H1 (cell line): Measurements from ENCODE around the gene PROK2. TPM values are rescaled to one million over a fixed set of nuclear protein-coding genes. Genes with fewer than 3 reads are reported as not detected.

Experiments
- CTCF ChIA-PET: fragments of 300-600 bp; sonication (Branson Sonifier 250); formaldehyde crosslinking; loops from one replicate; lab custom pipeline; 2021; ENCODE audit not compliant: partially characterized antibody; lab: Charles Lee
- POLR2A ChIA-PET: fragments of 300-600 bp; sonication (Branson Sonifier 250); formaldehyde crosslinking; loops from one replicate; lab custom pipeline; 2021; ENCODE audit warnings: inconsistent platforms; ENCODE audit not compliant: partially characterized antibody; lab: Charles Lee
- DNase-seq, 2 experiments: peaks; one replicate each; pipeline versions ENCODE4 v3.0.0 to v3.0.0-alpha.2; 2010 to 2022; ENCODE audit warnings: low spot score in 2 of 2, low read depth in 1 of 2, mixed read lengths in 1 of 2
- FAIRE-seq: peaks from 2 replicates; lab custom pipeline; 2011; peaks lifted over from hg19 to GRCh38; lab: Jason Lieb, UNC
- H2AFZ ChIP-seq: 2 replicates; pipeline ENCODE4 v1.8.1; 2012; ENCODE audit warnings: low read length, inconsistent platforms
- H2AK5ac ChIP-seq: 2 replicates; pipeline ENCODE4 v1.6.1; 2013; ENCODE audit warnings: low read depth, low read length
- H2BK120ac ChIP-seq: replicated peaks from 2 replicates; pipeline ENCODE3; 2013; ENCODE audit warnings: low read depth, low read length, inconsistent platforms
- H2BK12ac ChIP-seq: 2 replicates; pipeline ENCODE4 v1.6.1; 2013; ENCODE audit warnings: low read depth, low read length
- H2BK15ac ChIP-seq: 2 replicates; pipeline ENCODE4 v1.6.1; 2013; ENCODE audit warnings: low read length
- H2BK20ac ChIP-seq: 2 replicates; pipeline ENCODE4 v1.6.1; 2013; ENCODE audit warnings: low read length
- H2BK5ac ChIP-seq: 2 replicates; pipeline ENCODE4 v1.6.1; 2013; ENCODE audit warnings: low read depth, low read length
- H3K14ac ChIP-seq: 2 replicates; pipeline ENCODE4 v1.6.1; 2013; ENCODE audit warnings: inconsistent platforms; ENCODE audit not compliant: insufficient read length
- H3K18ac ChIP-seq: 2 replicates; pipeline ENCODE4 v1.6.1; 2013; ENCODE audit warnings: low read length; ENCODE audit errors: extremely low read depth
- H3K23ac ChIP-seq: 2 replicates; pipeline ENCODE4 v1.6.1; 2013; ENCODE audit warnings: inconsistent platforms; ENCODE audit not compliant: insufficient read length
- H3K23me2 ChIP-seq: 2 replicates; pipeline ENCODE4 v1.6.1; 2013; ENCODE audit warnings: low read depth, low read length
- H3K27ac ChIP-seq: 2 replicates; pipeline ENCODE4 v1.6.1; 2011; ENCODE audit warnings: low read depth, low read length, inconsistent platforms
- H3K27me3 ChIP-seq, 4 experiments: replicated peaks in 1 of 4; 1 replicate in 1 of 4; 2 replicates in 3 of 4; pipeline versions ENCODE4 v1.6.1 to v1.8.1; 2011 to 2013; ENCODE audit warnings: low read length in 3 of 4, mild to moderate bottlenecking in 3 of 4, inconsistent platforms in 2 of 4, mixed read lengths in 2 of 4, moderate library complexity in 1 of 4; ENCODE audit not compliant: control insufficient read depth in 3 of 4, insufficient read depth in 3 of 4; ENCODE audit errors: extremely low read depth in 1 of 4
- H3K36me3 ChIP-seq, 4 experiments: 2 replicates each; pipeline versions ENCODE4 v1.6.1 to v1.8.1; 2011 to 2013; ENCODE audit warnings: mild to moderate bottlenecking in 4 of 4, low read length in 3 of 4, moderate library complexity in 2 of 4, control low read depth in 1 of 4, inconsistent platforms in 1 of 4; ENCODE audit not compliant: insufficient read depth in 4 of 4, control insufficient read depth in 2 of 4
- H3K4ac ChIP-seq: replicated peaks from 2 replicates; pipeline ENCODE3; 2013; ENCODE audit warnings: low read length, low read depth, mixed read lengths, inconsistent platforms; ENCODE audit not compliant: insufficient read length
- H3K4me1 ChIP-seq, 4 experiments: replicated peaks in 1 of 4; 1 replicate in 1 of 4; 2 replicates in 3 of 4; pipeline versions ENCODE4 v1.6.1 to v1.8.1; 2011 to 2013; ENCODE audit warnings: low read length in 3 of 4, inconsistent platforms in 2 of 4, mixed read lengths in 1 of 4; ENCODE audit not compliant: insufficient read depth in 4 of 4, control insufficient read depth in 3 of 4
- H3K4me2 ChIP-seq, 2 experiments: 2 replicates each; pipeline versions ENCODE4 v1.6.1 to v1.8.1; 2011 to 2013; ENCODE audit warnings: low read depth in 2 of 2, low read length in 2 of 2, control low read depth in 1 of 2, inconsistent platforms in 1 of 2, mild to moderate bottlenecking in 1 of 2; ENCODE audit not compliant: insufficient read depth in 1 of 2
- H3K4me3 ChIP-seq, 4 experiments: fragments of 200-600, 300-600 bp in 1 of 4; sonication (generic), shearing (Covaris generic), sonication (Bioruptor Twin) in 1 of 4; 2 replicates each; pipeline versions ENCODE4 v1.5.1 to v1.8.1; 2011 to 2016; ENCODE audit warnings: low read length in 4 of 4, low read depth in 3 of 4, control low read depth in 2 of 4, inconsistent platforms in 2 of 4, mild to moderate bottlenecking in 2 of 4, mixed read lengths in 1 of 4, moderate library complexity in 1 of 4; ENCODE audit not compliant: insufficient read depth in 2 of 4; ENCODE audit errors: extremely low read depth in 1 of 4
- H3K56ac ChIP-seq: replicated peaks from 2 replicates; pipeline ENCODE3; 2013; ENCODE audit warnings: low read depth, mild to moderate bottlenecking, mixed read lengths, low read length, inconsistent platforms; ENCODE audit not compliant: insufficient read length
- H3K79me1 ChIP-seq: 2 replicates; pipeline ENCODE4 v1.6.1; 2013; ENCODE audit warnings: low read depth, low read length, control low read depth
- H3K79me2 ChIP-seq, 2 experiments: 2 replicates each; pipeline versions ENCODE4 v1.6.1 to v1.8.1; 2012 to 2013; ENCODE audit warnings: low read length in 2 of 2, mild to moderate bottlenecking in 2 of 2, inconsistent platforms in 1 of 2; ENCODE audit not compliant: insufficient read depth in 2 of 2, control insufficient read depth in 1 of 2
- H3K9ac ChIP-seq, 4 experiments: replicated peaks in 1 of 4; 1 replicate in 1 of 4; 2 replicates in 3 of 4; pipeline versions ENCODE4 v1.6.1 to v1.8.1; 2011 to 2013; ENCODE audit warnings: low read depth in 3 of 4, low read length in 3 of 4, control low read depth in 2 of 4, mild to moderate bottlenecking in 2 of 4, moderate library complexity in 2 of 4, inconsistent platforms in 1 of 4; ENCODE audit errors: extremely low read depth in 1 of 4
- H3K9me3 ChIP-seq, 2 experiments: 2 replicates each; pipeline versions ENCODE4 v1.6.1 to v1.8.1; 2012 to 2013; ENCODE audit warnings: mild to moderate bottlenecking in 2 of 2, moderate library complexity in 2 of 2, control low read depth in 1 of 2, inconsistent platforms in 1 of 2, low read depth in 1 of 2, low read length in 1 of 2, mixed read lengths in 1 of 2; ENCODE audit not compliant: insufficient read depth in 2 of 2
- H4K20me1 ChIP-seq, 2 experiments: replicated peaks in 1 of 2; 2 replicates each; pipeline versions ENCODE3 to v1.8.1; 2011 to 2013; ENCODE audit warnings: inconsistent platforms in 2 of 2, low read length in 2 of 2, mild to moderate bottlenecking in 1 of 2; ENCODE audit not compliant: insufficient read depth in 2 of 2, control insufficient read depth in 1 of 2
- H4K5ac ChIP-seq: 2 replicates; pipeline ENCODE4 v1.6.1; 2013; ENCODE audit warnings: low read length, low read depth, mixed read lengths, inconsistent platforms; ENCODE audit not compliant: insufficient read length
- H4K8ac ChIP-seq: 2 replicates; pipeline ENCODE4 v1.8.0; 2013; ENCODE audit warnings: mild to moderate bottlenecking, moderate library complexity, low read length, inconsistent platforms; ENCODE audit not compliant: insufficient read depth; ENCODE audit errors: extremely low read depth
- H4K91ac ChIP-seq: replicated peaks from 2 replicates; pipeline ENCODE3; 2013; ENCODE audit warnings: low read length, mixed read lengths, inconsistent platforms; ENCODE audit not compliant: insufficient read length
- ASH2L ChIP-seq: fragments of 200-600, 300-600 bp; sonication (generic); IDR thresholded peaks from one replicate; pipeline ENCODE4 v1.7.1; 2017; ENCODE audit warnings: low read length
- ATF3 ChIP-seq: IDR thresholded peaks from 2 replicates; pipeline ENCODE4 v1.6.1; 2011; ENCODE audit warnings: low read depth, mild to moderate bottlenecking, low read length; ENCODE audit not compliant: insufficient read depth
- CTBP2 ChIP-seq: IDR thresholded peaks from 2 replicates; pipeline ENCODE4 v1.7.0; 2011; ENCODE audit warnings: borderline replicate concordance, mild to moderate bottlenecking, moderate library complexity, mixed read lengths, low read length; ENCODE audit not compliant: insufficient read depth, insufficient read length
- GTF2F1 ChIP-seq: IDR thresholded peaks from 2 replicates; pipeline ENCODE4 v1.6.1; 2012; ENCODE audit warnings: low read depth, low read length, improper control_type of control experiment, borderline replicate concordance
- HDAC6 ChIP-seq: IDR thresholded peaks from one replicate; pipeline ENCODE4 v1.7.1; 2012; ENCODE audit warnings: low read depth, mild to moderate bottlenecking, inconsistent platforms, low read length, moderate library complexity
- JUND ChIP-seq: IDR thresholded peaks from 2 replicates; pipeline ENCODE4 v1.6.1; 2011; ENCODE audit warnings: mild to moderate bottlenecking, improper control_type of control experiment, low read length
- KDM5A ChIP-seq: fragments of 200-600 bp; IDR thresholded peaks from 2 replicates; pipeline ENCODE4 v1.7.1; 2012; ENCODE audit warnings: mild to moderate bottlenecking, low read length, inconsistent platforms, mixed read lengths
- POLR2A ChIP-seq, 2 experiments: IDR thresholded peaks; 1 replicate in 1 of 2; 2 replicates in 1 of 2; pipeline ENCODE4 v1.6.1; 2011; ENCODE audit warnings: low read depth in 2 of 2, low read length in 2 of 2, mild to moderate bottlenecking in 2 of 2; ENCODE audit errors: control extremely low read depth in 1 of 2
- POU5F1 ChIP-seq: IDR thresholded peaks from 2 replicates; pipeline ENCODE4 v1.6.1; 2011; ENCODE audit warnings: low read depth, mild to moderate bottlenecking, low read length, moderate library complexity
- SIRT6 ChIP-seq: IDR thresholded peaks from one replicate; pipeline ENCODE4 v1.7.1; 2012; ENCODE audit warnings: low read length, inconsistent platforms
- SIX5 ChIP-seq: IDR thresholded peaks from 2 replicates; pipeline ENCODE4 v1.6.1; 2011; ENCODE audit warnings: mild to moderate bottlenecking, low read depth, low read length
- SP1 ChIP-seq: IDR thresholded peaks from 2 replicates; pipeline ENCODE4 v1.6.1; 2011; ENCODE audit warnings: low read depth, low read length
- TAF1 ChIP-seq: IDR thresholded peaks from 2 replicates; pipeline ENCODE4 v1.6.1; 2011; ENCODE audit warnings: mild to moderate bottlenecking, low read depth, low read length
- TEAD4 ChIP-seq: IDR thresholded peaks from 2 replicates; pipeline ENCODE4 v1.6.1; 2012; ENCODE audit warnings: low read depth, low read length, inconsistent platforms, mixed read lengths
- ZNF274 ChIP-seq: IDR thresholded peaks from 2 replicates; pipeline ENCODE4 v1.7.0; 2012; ENCODE audit warnings: low read length, borderline replicate concordance; ENCODE audit errors: extremely low read depth
- WGBS, 2 experiments: shearing (Covaris generic) in 1 of 2; methylation state at CpG; one replicate each; pipeline versions ENCODE4 v1.1.6 to v1.1.7; 2013 to 2015; ENCODE audit warnings: low lambda C conversion rate in 2 of 2, mixed read lengths in 2 of 2, inconsistent platforms in 1 of 2, low coverage in 1 of 2, missing lambda C conversion rate in 1 of 2; ENCODE audit not compliant: insufficient replicate concordance in 2 of 2, insufficient coverage in 1 of 2, insufficient read length in 1 of 2; ENCODE audit errors: extremely low coverage in 1 of 2, missing lambda C conversion rate in 1 of 2; 5-methylcytosine and 5-hydroxymethylcytosine counted together
- polyA plus RNA-seq, 7 experiments: library from polyadenylated mRNA; depleted of rRNA in 3 of 7; stranded (reverse) in 5 of 7; unstranded in 2 of 7; fragments of >200 nt in 5 of 7; fragments of 200-250 nt in 2 of 7; gene quantifications; 1 replicate in 5 of 7; 2 replicates in 1 of 7; 4 replicates in 1 of 7; pipeline versions ENCODE4 v1.2.1 to v1.2.3, GENCODE V29; 2011 to 2013; ENCODE audit warnings: missing spikeins in 2 of 7, mixed read lengths in 2 of 7
- total RNA-seq: library from RNA; stranded (reverse); fragmentation: NEBNext Ultra II Directional; extraction: Animal tissue kit (Norgen Biotek cat#: 25700); gene quantifications from 2 replicates; pipeline ENCODE4 v1.2.1, GENCODE V29; 2021

Gene PROK2
- total and polyA plus RNA-seq, 2 of the 8 experiments (the other 6 are each of a cell fraction or from before 2014, with no cell fraction given): 0.50 to 1.8 TPM

GRCh38 chr3:71821116-71821515, 36.2 kb upstream of the PROK2 start:
- CTCF ChIA-PET: interaction anchor here (0.8 to 1.6 kb wide), 2 partner anchors 38 to 54 kb away, joined by 3 read pairs; no protein-coding TSS in a partner anchor
- POLR2A ChIA-PET: no interaction called here

More at GRCh38 chr3:71821116-71821515, 36.2 kb upstream of the PROK2 start:
- Histone ChIP-seq H2BK12ac (no peak overlapping the region), H3K79me2 (no peaks in the 10 kb centered on the region), H3K36me3 (no peaks in the 10 kb centered on the region), H3K18ac (no peak overlapping the region), H4K20me1 (no peaks in the 10 kb centered on the region), H2AK5ac (no peak overlapping the region), H3K79me1 (no peaks in the 10 kb centered on the region), H3K9ac (peak overlapping the region in 1 of 4 experiments; percentile 15; a peak in 1 of 7 replicates), H2BK15ac (no peak overlapping the region), H3K27ac (no peak overlapping the region), H4K5ac (no peak overlapping the region), H3K14ac (no peak overlapping the region), H3K27me3 (no peaks in the 10 kb centered on the region), H2BK120ac (no peak overlapping the region), H3K9me3 (no peaks in the 10 kb centered on the region), H3K56ac (no peak overlapping the region), H2AFZ (no peak overlapping the region), H2BK5ac (no peak overlapping the region), H4K8ac (no peak overlapping the region), H3K4ac (no peak overlapping the region), H3K4me3 (no peak overlapping the region), H3K4me1 (peaks cover 0 to 9% (median 6%) of the 10 kb centered on the region in 4 experiments; a peak in 4 of 7 replicates), H3K4me2 (no peak overlapping the region), H4K91ac (no peak overlapping the region), H3K23me2 (no peaks in the 10 kb centered on the region), H3K23ac (no peak overlapping the region), H2BK20ac (no peak overlapping the region)
- TF ChIP-seq JUND: no peak
- TF ChIP-seq ATF3: no peak
- TF ChIP-seq SIRT6: no peak
- no peak for TF ChIP-seq ASH2L
- no peak for TF ChIP-seq HDAC6
- no peak for TF ChIP-seq GTF2F1
- no peak for TF ChIP-seq ZNF274
- no peak for TF ChIP-seq SP1
- TF ChIP-seq SIX5: no peak
- no peak for TF ChIP-seq TAF1
- no peak for TF ChIP-seq POU5F1
- no peak for TF ChIP-seq CTBP2
- no peak for TF ChIP-seq KDM5A
- TF ChIP-seq TEAD4: no peak
- TF ChIP-seq POLR2A (IDR thresholded peaks at IDR 0.05; ENCODE audit: control extremely low read depth in 1 of 2, low read depth in 2 of 2, low read length in 2 of 2): no peak
- peak in 1 of 2 experiments; percentile 7 for DNase-seq
- FAIRE-seq: no peak
- 84% methylated on average over 3 of the region's 3 CpGs; no CpG with 5 or more reads in 1 of the 2 experiments for WGBS, 2 experiments
